Astrocyte (in vitro differentiated cells and primary cell): Measurements from ENCODE around the gene NTN1. TPM values are rescaled to one million over a fixed set of nuclear protein-coding genes. Genes with fewer than 3 reads are reported as not detected.

Experiments
- DNase-seq: peaks from one replicate; pipeline ENCODE4 v3.0.0-alpha.2; 2010; ENCODE audit warnings: low read depth
- FAIRE-seq: peaks from 2 replicates; lab custom pipeline; 2011; peaks lifted over from hg19 to GRCh38; lab: Jason Lieb, UNC
- H2AFZ ChIP-seq: 2 replicates; pipeline ENCODE4 v1.6.0; 2012; ENCODE audit warnings: low read depth, low read length, inconsistent platforms
- H3K27ac ChIP-seq: 2 replicates; pipeline ENCODE4 v1.5.1; 2011; ENCODE audit warnings: low read depth, low read length, inconsistent platforms
- H3K27me3 ChIP-seq: 2 replicates; pipeline ENCODE4 v1.6.0; 2011; ENCODE audit warnings: low read length, inconsistent platforms; ENCODE audit not compliant: insufficient read depth
- H3K36me3 ChIP-seq: 2 replicates; pipeline ENCODE4 v1.5.1; 2011; ENCODE audit warnings: low read length, inconsistent platforms; ENCODE audit not compliant: insufficient read depth
- H3K4me1 ChIP-seq: 2 replicates; pipeline ENCODE4 v1.5.1; 2011; ENCODE audit warnings: low read length, inconsistent platforms; ENCODE audit not compliant: insufficient read depth
- H3K4me2 ChIP-seq: 2 replicates; pipeline ENCODE4 v1.6.0; 2012; ENCODE audit warnings: low read length, inconsistent platforms
- H3K4me3 ChIP-seq: 2 replicates; pipeline ENCODE4 v1.5.1; 2011; ENCODE audit warnings: low read depth, mild to moderate bottlenecking, low read length, inconsistent platforms; ENCODE audit not compliant: insufficient read depth
- H3K79me2 ChIP-seq: 2 replicates; pipeline ENCODE4 v1.6.0; 2012; ENCODE audit warnings: mild to moderate bottlenecking, low read length, inconsistent platforms; ENCODE audit not compliant: insufficient read depth
- H3K9ac ChIP-seq: 2 replicates; pipeline ENCODE4 v1.6.0; 2012; ENCODE audit warnings: mild to moderate bottlenecking, low read length, inconsistent platforms
- H3K9me3 ChIP-seq: 2 replicates; pipeline ENCODE4 v1.5.1; 2012; ENCODE audit warnings: low read depth, mild to moderate bottlenecking, low read length, inconsistent platforms; ENCODE audit not compliant: insufficient read depth
- H4K20me1 ChIP-seq: 2 replicates; pipeline ENCODE4 v1.6.0; 2012; ENCODE audit warnings: low read length, inconsistent platforms; ENCODE audit not compliant: insufficient read depth
- H3K27ac Mint-ChIP-seq: one replicate; pipeline ENCODE4 v1.8.0; 2021; ENCODE audit warnings: mild to moderate bottlenecking, mixed read lengths; ENCODE audit not compliant: unreplicated experiment
- H3K27me3 Mint-ChIP-seq: one replicate; pipeline ENCODE4 v1.8.0; 2021; ENCODE audit warnings: low read depth, mixed read lengths; ENCODE audit not compliant: unreplicated experiment
- H3K36me3 Mint-ChIP-seq: one replicate; pipeline ENCODE4 v1.8.0; 2021; ENCODE audit warnings: low read depth, mixed read lengths; ENCODE audit not compliant: unreplicated experiment
- H3K4me1 Mint-ChIP-seq: one replicate; pipeline ENCODE4 v1.8.0; 2021; ENCODE audit warnings: low read depth, mixed read lengths; ENCODE audit not compliant: unreplicated experiment
- H3K4me3 Mint-ChIP-seq: one replicate; pipeline ENCODE4 v1.8.0; 2021; ENCODE audit warnings: mild to moderate bottlenecking, moderate library complexity, mixed read lengths; ENCODE audit not compliant: unreplicated experiment
- H3K9me3 Mint-ChIP-seq: one replicate; pipeline ENCODE4 v1.8.0; 2021; ENCODE audit warnings: mild to moderate bottlenecking, mixed read lengths; ENCODE audit not compliant: unreplicated experiment
- EZH2 ChIP-seq: IDR thresholded peaks from 2 replicates; pipeline ENCODE4 v1.6.1; 2012; ENCODE audit warnings: mild to moderate bottlenecking, low read length, inconsistent platforms; ENCODE audit not compliant: insufficient read depth
- total RNA-seq: library from RNA; stranded (reverse); gene quantifications from 2 replicates; pipeline ENCODE4 v1.2.1, GENCODE V29; 2021
- TF ChIP-seq, protein P1 (sequence below): IDR thresholded peaks from 2 replicates; pipeline ENCODE4 v1.5.1; 2011; ENCODE audit warnings: low read depth, mild to moderate bottlenecking, inconsistent platforms, low read length, moderate library complexity; ENCODE audit not compliant: insufficient read depth

NTN1 gene
- total RNA-seq, 1 donor from 2014 or later = 9.8 TPM

- TF ChIP-seq EZH2 = no peak
- TF ChIP-seq, protein P1, sequence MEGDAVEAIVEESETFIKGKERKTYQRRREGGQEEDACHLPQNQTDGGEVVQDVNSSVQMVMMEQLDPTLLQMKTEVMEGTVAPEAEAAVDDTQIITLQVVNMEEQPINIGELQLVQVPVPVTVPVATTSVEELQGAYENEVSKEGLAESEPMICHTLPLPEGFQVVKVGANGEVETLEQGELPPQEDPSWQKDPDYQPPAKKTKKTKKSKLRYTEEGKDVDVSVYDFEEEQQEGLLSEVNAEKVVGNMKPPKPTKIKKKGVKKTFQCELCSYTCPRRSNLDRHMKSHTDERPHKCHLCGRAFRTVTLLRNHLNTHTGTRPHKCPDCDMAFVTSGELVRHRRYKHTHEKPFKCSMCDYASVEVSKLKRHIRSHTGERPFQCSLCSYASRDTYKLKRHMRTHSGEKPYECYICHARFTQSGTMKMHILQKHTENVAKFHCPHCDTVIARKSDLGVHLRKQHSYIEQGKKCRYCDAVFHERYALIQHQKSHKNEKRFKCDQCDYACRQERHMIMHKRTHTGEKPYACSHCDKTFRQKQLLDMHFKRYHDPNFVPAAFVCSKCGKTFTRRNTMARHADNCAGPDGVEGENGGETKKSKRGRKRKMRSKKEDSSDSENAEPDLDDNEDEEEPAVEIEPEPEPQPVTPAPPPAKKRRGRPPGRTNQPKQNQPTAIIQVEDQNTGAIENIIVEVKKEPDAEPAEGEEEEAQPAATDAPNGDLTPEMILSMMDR = no peak
- H4K20me1 ChIP-seq = no peaks in the 10 kb centered on the region
- no peaks in the 10 kb centered on the region for H3K36me3 ChIP-seq
- no peak overlapping the region for H3K27ac ChIP-seq
- no peak overlapping the region for H3K27ac Mint-ChIP-seq
- peaks cover 3% of the 10 kb centered on the region for H3K27me3 ChIP-seq
- H3K36me3 Mint-ChIP-seq = no peaks in the 10 kb centered on the region
- H3K4me1 ChIP-seq = no peaks in the 10 kb centered on the region
- DNase-seq (no peak), FAIRE-seq (no peak)
- H3K9me3 Mint-ChIP-seq = peaks cover 3% of the 10 kb centered on the region
- H3K4me1 Mint-ChIP-seq = no peaks in the 10 kb centered on the region
- H3K4me3 ChIP-seq = no peak overlapping the region
- no peak overlapping the region for H3K9ac ChIP-seq
- H3K9me3 ChIP-seq = no peaks in the 10 kb centered on the region
- no peak overlapping the region for H3K4me2 ChIP-seq
- H3K27me3 Mint-ChIP-seq = peaks cover 19% of the 10 kb centered on the region
- no peaks in the 10 kb centered on the region for H3K79me2 ChIP-seq
- H3K4me3 Mint-ChIP-seq = no peak overlapping the region
- H2AFZ ChIP-seq = no peak overlapping the region
Observed at GRCh38 chr17:9107527-9107926, 86.2 kb downstream of the NTN1 start.

DNA sequence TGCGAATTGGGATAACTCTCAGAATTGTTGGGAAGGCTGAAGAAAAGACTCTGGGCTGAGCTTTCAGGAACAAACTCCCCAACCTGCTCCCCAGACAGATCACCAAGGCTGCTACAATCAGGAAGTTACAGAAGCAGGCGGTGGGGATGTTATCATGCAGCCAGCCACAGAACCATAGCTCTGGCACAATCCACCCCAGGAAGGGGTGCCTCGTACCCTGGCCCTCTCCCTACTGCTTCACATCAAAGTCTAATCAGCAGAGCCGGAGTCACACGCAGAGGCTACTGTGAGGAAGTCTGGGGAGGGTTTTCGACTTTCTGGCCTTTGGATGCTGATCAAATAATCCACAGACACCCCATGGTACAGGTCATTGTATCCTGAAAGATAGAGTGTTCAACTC is 86.8 kb downstream of the NTN1 start:
- no peak for FAIRE-seq

DNA sequence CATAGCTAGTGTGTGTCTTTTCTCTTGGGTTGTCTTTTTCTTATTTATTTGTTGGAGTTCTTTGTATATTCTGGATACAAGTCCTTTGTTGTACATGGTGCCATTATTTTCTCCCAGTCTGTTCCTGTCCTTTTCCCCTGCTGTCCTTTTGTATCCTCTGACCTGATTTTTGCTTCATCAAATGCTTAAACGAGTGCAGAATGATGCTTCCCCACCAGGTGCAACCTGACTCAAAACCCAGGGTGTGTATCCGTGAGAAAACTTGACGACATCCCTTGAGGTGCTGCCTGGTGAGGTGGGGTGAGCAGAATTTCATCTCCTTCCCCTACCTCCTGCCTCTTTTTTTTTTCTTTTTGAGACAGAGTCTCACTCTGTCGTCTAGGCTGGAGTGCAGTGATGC is 88.6 kb downstream of the NTN1 start:
- H3K36me3 Mint-ChIP-seq = no peaks in the 10 kb centered on the region
- H3K4me3 Mint-ChIP-seq = no peak overlapping the region
- FAIRE-seq (no peak), DNase-seq (no peak)
- Histone ChIP-seq H3K36me3 (no peaks in the 10 kb centered on the region), H4K20me1 (no peaks in the 10 kb centered on the region), H3K4me2 (no peak overlapping the region), H3K79me2 (no peaks in the 10 kb centered on the region), H2AFZ (no peak overlapping the region), H3K27me3 (peaks cover 3% of the 10 kb centered on the region), H3K27ac (no peak overlapping the region), H3K9me3 (no peaks in the 10 kb centered on the region), H3K9ac (no peak overlapping the region), H3K4me1 (no peaks in the 10 kb centered on the region), H3K4me3 (no peak overlapping the region)
- TF ChIP-seq, protein P1 = no peak
- no peak for TF ChIP-seq EZH2
- H3K27ac Mint-ChIP-seq = no peak overlapping the region
- peaks cover 19% of the 10 kb centered on the region for H3K27me3 Mint-ChIP-seq
- H3K9me3 Mint-ChIP-seq = no peaks in the 10 kb centered on the region
- H3K4me1 Mint-ChIP-seq = no peaks in the 10 kb centered on the region

More for the DNA sequence above, 86.8 kb downstream of the NTN1 start:
- Histone ChIP-seq H3K27me3 (peaks cover 3% of the 10 kb centered on the region), H3K9ac (no peak overlapping the region), H3K9me3 (no peaks in the 10 kb centered on the region), H3K27ac (no peak overlapping the region), H4K20me1 (no peaks in the 10 kb centered on the region), H3K36me3 (no peaks in the 10 kb centered on the region), H3K4me2 (no peak overlapping the region), H3K4me1 (no peaks in the 10 kb centered on the region), H3K4me3 (no peak overlapping the region), H2AFZ (no peak overlapping the region), H3K79me2 (no peaks in the 10 kb centered on the region)
- Mint-ChIP-seq H3K4me1 (no peaks in the 10 kb centered on the region), H3K9me3 (peaks cover 3% of the 10 kb centered on the region), H3K27me3 (peaks cover 19% of the 10 kb centered on the region), H3K36me3 (no peaks in the 10 kb centered on the region), H3K27ac (no peak overlapping the region), H3K4me3 (no peak overlapping the region)
- no peak for DNase-seq
- TF ChIP-seq EZH2 = no peak
